Amygdala (tissue), 56 donors: ENCODE data around the gene TMEM204.

ENCODE experiments used
- DNase-seq, 56 donors: peaks; one replicate each; lab custom pipeline; 2025; lab: John Stamatoyannopoulos, UW

TMEM204 gene

GRCh38 chr16:1533443-1533951 lies at the start of gene TMEM204:
Gene TMEM204, plus strand, starts transcription at chr16:1533666. Its CDS starts 610 bp downstream, at chr16:1534276.
- DNase-seq, result no peak

GRCh38 chr16:1485847-1486496 lies 47.5 kb upstream of the TMEM204 start:
- DNase-seq, result no peak

GRCh38 chr16:1486551-1487390 lies 46.7 kb upstream of the TMEM204 start:
- DNase-seq, result no peak

- DNase-seq, result no peak
These were observed 45.9 kb upstream of the TMEM204 start for GRCh38 chr16:1487395-1488053.

GRCh38 chr16:1488054-1488601 lies 45.3 kb upstream of the TMEM204 start:
- no peak for DNase-seq

GRCh38 chr16:1488619-1489018 lies 44.8 kb upstream of the TMEM204 start, which contains the start of gene PTX4:
Gene PTX4, minus strand, starts transcription at chr16:1488944. Its CDS starts 35 bp downstream, at chr16:1488909.
- DNase-seq, result no peak

- DNase-seq, result no peak
These were observed 44.4 kb upstream of the TMEM204 start for GRCh38 chr16:1489077-1489476.

GRCh38 chr16:1491327-1491726 lies 42.1 kb upstream of the TMEM204 start:
- DNase-seq, result no peak

- DNase-seq, result no peak
These were observed 41.2 kb upstream of the TMEM204 start for GRCh38 chr16:1492082-1492922.

GRCh38 chr16:1492923-1493745 lies 40.3 kb upstream of the TMEM204 start, which contains the start of gene TELO2:
Gene TELO2, plus strand, starts transcription at chr16:1493360. Its CDS starts 922 bp downstream, at chr16:1494282.
- peak in 54 of 56 donors; percentile 28 to 87 (median 74) for DNase-seq

GRCh38 chr16:1493746-1494094 lies 39.7 kb upstream of the TMEM204 start:
- DNase-seq, result no peak

GRCh38 chr16:1494129-1494640 lies 39.3 kb upstream of the TMEM204 start:
- no peak for DNase-seq

- DNase-seq, result no peak
These were observed 38.8 kb upstream of the TMEM204 start for GRCh38 chr16:1494711-1495110.

GRCh38 chr16:1495211-1495888 lies 38.1 kb upstream of the TMEM204 start:
- DNase-seq, result no peak

- DNase-seq, result no peak
These were observed 37.6 kb upstream of the TMEM204 start for GRCh38 chr16:1495889-1496262.

GRCh38 chr16:1496464-1496863 lies 37.0 kb upstream of the TMEM204 start:
- DNase-seq, result no peak

- DNase-seq, result no peak
These were observed 36.4 kb upstream of the TMEM204 start for GRCh38 chr16:1497014-1497598.
